Measurements from ENCODE around the gene ESRRA.

Gene ESRRA

DNA sequence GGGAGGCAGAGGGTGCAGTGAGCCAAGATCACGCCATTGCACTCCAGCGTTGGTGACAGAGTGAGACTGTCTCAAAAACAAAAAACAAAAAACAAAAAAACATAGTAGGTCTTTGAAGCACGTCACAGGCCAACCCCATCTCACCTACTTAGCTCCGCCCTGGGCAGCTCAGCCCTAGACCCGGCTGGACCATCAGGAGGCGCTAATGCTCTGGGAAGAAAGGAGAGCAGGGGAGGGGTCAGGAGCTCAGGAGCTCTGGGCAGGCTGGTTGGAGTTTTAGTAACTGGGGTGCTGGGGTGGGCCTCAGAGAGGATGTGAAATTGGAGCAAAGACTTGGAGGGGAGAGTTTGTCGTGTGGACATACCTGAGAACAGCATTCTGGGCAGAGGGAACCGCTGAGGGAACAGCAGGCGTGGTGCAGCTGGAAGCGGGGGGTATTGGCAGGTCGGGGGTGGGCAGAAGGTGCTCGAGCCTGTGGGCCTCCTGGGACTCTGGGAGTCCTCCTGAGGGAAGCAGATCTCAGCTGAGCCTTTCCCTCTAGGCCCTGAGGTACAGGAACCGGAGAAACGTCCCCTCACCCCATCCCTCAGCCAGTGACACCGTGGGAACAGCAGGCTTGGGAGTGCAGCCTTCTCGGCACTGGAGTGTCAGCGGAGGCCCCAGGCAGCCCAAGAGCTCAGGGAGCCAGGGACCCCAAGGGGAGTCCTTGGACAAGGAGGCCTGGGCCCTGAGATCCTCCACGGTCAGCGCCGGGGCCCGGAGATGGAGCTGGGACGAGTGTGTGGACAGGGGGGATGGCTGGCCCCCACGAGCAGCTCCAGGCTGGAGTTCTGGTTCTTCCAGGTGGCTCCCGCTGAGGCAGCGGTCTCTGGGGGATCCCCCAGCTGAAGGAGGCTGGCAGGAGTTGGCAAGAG, 51.4 kb downstream of the ESRRA start:
- H3K4me3 ChIP-seq (replicated peaks; ENCODE audit: low read depth, low read length), result no peak overlapping the region
- peak; percentile 48 for DNase-seq (ENCODE audit: low read depth)
- TF ChIP-seq CTCF (IDR thresholded peaks at IDR 0.05; ENCODE audit: low read length, missing control alignments), result peak; percentile 49

GRCh38 chr11:64357446-64357845, 52.1 kb downstream of the ESRRA start:
- no peak overlapping the region for H3K4me3 ChIP-seq (replicated peaks; ENCODE audit: low read depth, low read length)
- DNase-seq (ENCODE audit: low read depth), result no peak
- no peak for TF ChIP-seq CTCF (IDR thresholded peaks at IDR 0.05; ENCODE audit: low read length, missing control alignments)

GRCh38 chr11:64357904-64358535, 52.7 kb downstream of the ESRRA start:
- TF ChIP-seq CTCF (IDR thresholded peaks at IDR 0.05; ENCODE audit: low read length, missing control alignments), result no peak
- no peak for DNase-seq (ENCODE audit: low read depth)
- peak overlapping the region; percentile 56 for H3K4me3 ChIP-seq (replicated peaks; ENCODE audit: low read depth, low read length)

DNA sequence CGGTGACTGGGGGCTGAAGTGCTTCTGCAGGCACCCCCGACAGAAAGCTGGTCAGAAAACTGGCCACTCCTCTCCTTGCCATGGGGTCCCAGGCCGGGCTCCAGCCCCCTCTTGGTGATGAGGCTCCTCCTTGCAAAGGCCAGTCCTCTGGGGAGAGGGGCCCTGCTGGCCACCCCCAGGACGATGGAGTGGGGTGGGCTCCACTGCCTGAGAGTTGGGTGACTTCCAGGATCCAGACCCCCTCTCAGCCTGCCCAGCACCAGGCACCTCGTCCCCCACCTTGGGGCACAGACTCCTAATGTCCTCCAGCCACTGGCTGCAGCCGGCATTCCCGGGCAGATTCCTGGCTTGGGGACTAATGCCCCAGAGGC, 53.2 kb downstream of the ESRRA start:
- no peak for DNase-seq (ENCODE audit: low read depth)
- peak overlapping the region; percentile 56 for H3K4me3 ChIP-seq (replicated peaks; ENCODE audit: low read depth, low read length)
- TF ChIP-seq CTCF (IDR thresholded peaks at IDR 0.05; ENCODE audit: low read length, missing control alignments), result no peak

DNA sequence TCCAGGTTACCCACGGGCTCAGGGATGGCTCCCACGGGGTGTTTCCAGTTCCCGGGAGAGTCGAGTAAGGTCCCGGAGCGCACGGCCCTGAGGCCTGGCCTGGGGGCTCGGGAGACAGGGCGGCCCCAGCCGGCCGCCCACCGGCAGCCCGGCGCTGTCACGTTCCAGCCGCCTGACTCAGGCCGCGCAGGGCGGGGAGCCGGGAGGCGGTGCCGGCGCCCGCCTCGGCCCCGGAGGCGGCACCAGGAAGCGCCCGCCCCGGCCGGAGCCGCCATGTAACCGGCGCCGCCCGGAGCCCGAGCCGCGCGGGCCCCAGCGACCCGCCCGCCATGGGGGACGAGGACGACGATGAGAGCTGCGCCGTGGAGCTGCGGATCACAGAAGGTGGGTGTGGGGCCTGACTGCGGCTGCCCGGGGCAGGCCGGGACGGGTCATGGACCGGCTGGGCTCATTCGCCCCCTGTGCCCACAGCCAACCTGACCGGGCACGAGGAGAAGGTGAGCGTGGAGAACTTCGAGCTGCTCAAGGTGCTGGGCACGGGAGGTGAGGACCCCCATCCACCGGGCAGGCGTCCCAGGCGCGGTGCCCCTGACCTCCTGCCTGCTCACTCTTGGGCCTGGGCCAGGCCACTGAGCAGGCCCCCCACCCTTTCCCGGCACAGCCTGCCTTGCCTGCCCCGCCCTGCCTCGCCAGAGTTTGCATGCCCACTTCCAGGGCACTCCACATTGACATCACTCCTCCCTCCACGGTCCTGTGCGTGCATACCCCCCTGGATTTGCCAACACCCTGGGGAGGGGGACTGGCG, 53.8 kb downstream of the ESRRA start, which contains the start of gene RPS6KA4:
Gene RPS6KA4, plus strand, starts transcription at position 256 of the 805 bp plus-strand sequence. Its CDS starts 74 bp downstream, at position 330.
- peak; percentile 50 for DNase-seq (ENCODE audit: low read depth)

More for the DNA sequence above, 53.8 kb downstream of the ESRRA start, which contains the start of gene RPS6KA4:
- TF ChIP-seq CTCF (IDR thresholded peaks at IDR 0.05; ENCODE audit: low read length, missing control alignments), result no peak
- peak within 1 kb of the TSS; percentile 86 for H3K4me3 ChIP-seq (replicated peaks; ENCODE audit: low read depth, low read length)

All from fibroblast of pulmonary artery (primary cell).